Lower leg skin (tissue), 3 donors: ENCODE measurements around the gene HUWE1.

Experiments used
- POLR2A ChIP-seq, 2 donors: fragments of 450-650 bp; IDR thresholded peaks; one replicate each; pipeline ENCODE4 v1.6.1; 2016 to 2017; ENCODE audit warnings: antibody characterized with exemption in 2 of 2, mild to moderate bottlenecking in 1 of 2, moderate library complexity in 1 of 2
- TF ChIP-seq, protein P1 (sequence below), 3 donors: fragments of 450-650 bp; IDR thresholded peaks; one replicate each; pipeline ENCODE4 v1.5.1; 2016; ENCODE audit warnings: antibody characterized with exemption in 3 of 3, mild to moderate bottlenecking in 3 of 3, moderate library complexity in 2 of 3

GRCh38 chrX:53584891-53585290 lies 101.6 kb downstream of the HUWE1 start:
- TF ChIP-seq POLR2A (IDR thresholded peaks at IDR 0.05) = no peak
- TF ChIP-seq, protein P1, sequence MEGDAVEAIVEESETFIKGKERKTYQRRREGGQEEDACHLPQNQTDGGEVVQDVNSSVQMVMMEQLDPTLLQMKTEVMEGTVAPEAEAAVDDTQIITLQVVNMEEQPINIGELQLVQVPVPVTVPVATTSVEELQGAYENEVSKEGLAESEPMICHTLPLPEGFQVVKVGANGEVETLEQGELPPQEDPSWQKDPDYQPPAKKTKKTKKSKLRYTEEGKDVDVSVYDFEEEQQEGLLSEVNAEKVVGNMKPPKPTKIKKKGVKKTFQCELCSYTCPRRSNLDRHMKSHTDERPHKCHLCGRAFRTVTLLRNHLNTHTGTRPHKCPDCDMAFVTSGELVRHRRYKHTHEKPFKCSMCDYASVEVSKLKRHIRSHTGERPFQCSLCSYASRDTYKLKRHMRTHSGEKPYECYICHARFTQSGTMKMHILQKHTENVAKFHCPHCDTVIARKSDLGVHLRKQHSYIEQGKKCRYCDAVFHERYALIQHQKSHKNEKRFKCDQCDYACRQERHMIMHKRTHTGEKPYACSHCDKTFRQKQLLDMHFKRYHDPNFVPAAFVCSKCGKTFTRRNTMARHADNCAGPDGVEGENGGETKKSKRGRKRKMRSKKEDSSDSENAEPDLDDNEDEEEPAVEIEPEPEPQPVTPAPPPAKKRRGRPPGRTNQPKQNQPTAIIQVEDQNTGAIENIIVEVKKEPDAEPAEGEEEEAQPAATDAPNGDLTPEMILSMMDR (IDR thresholded peaks at IDR 0.05) = no peak
